Activated CD8-positive, alpha-beta memory T cell treated with anti-CD3 and anti-CD28 coated beads for 48 hours (primary cell): ENCODE results near the gene ZNF580.

Source experiments
- DNase-seq, 3 experiments: peaks; one replicate each; pipeline ENCODE4 v3.0.0-alpha.2; 2020; ENCODE audit warnings: low read depth in 2 of 3, low spot score in 2 of 3

Gene ZNF580

DNA sequence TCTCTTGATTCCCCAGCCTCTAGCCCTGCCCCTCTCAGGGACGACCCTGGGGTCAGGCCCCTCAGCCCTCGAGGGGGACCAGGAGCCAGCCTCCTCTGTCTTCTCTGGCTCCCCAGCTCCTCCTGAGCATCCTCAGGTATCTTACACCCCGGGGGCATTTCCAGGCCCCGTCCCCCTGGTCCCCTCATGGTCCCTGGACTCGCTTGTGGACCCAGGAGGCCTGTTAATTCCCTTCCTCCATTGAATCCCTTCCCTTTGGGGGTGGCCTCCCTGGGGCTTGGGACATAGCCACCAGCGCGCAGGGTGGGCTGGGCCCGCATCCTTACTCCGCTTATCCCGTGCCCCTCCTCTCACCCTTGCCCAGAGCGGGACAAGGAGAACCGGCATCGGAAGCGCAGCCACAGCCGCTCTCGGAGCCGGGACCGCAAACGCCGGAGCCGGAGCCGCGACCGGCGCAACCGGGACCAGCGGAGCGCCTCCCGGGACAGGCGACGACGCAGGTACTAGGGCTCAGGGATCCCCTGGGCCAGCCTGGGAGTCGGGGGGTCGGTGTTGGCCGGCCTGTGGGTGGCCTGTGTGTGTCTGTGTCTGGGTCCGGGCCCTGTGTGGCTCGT lies 18.2 kb downstream of the ZNF580 start:
- no peak for DNase-seq

GRCh38 chr19:55659822-55660221 lies 19.0 kb downstream of the ZNF580 start:
- no peak for DNase-seq

DNA sequence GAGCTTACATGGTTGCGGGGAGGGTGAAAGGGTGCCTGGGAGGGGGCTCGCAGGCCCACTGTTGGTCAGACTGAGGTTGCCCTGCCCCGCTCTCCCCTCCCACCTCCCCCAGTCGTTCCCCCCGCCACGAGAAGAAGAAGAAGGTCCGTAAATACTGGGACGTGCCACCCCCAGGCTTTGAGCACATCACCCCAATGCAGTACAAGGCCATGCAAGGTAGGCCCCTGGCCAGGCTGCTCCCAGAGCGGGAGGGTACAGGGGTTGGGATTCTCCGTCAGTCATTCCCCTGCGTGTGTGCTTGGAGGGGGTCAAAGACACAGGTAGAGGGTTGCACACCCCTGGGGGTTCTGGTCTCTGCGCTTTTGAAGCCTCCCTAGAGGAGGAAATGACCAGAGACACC lies 19.6 kb downstream of the ZNF580 start:
- no peak for DNase-seq

DNA sequence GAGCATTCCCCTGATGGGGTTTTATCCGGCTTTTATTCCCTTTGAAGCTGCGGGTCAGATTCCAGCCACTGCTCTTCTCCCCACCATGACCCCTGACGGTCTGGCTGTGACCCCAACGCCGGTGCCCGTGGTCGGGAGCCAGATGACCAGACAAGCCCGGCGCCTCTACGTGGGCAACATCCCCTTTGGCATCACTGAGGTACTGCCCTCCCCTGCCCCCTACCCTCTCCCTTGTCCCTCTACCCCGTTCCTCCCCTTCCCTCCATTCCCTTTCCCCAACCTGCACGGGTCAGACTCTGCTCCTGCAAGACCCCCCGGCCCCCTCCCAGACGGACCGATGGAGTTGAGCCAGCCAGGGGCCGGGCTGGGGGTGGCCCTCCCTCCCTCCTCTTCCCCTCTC lies 20.2 kb downstream of the ZNF580 start:
- DNase-seq: no peak

DNA sequence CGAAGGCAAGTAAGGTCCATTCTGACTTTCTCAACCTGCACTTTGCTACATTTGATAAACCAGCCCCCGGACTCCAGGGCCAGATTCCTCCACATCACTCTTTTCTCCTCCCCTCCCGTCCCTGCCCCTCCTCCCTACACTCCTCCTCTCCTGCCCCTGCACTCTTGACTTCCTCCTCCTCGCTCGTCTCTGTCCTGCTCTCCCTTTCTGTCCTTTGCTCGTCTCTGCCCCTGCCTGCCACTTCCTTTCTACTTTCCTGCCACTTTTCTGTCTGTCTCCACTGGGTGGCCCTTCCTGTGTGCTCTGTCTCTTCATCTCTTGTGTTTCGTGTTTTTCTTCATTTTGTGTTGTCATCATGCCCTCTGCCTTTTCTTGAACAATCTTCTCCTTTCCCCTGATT lies 21.0 kb downstream of the ZNF580 start:
- DNase-seq: no peak

- no peak for DNase-seq
These were observed 23.2 kb downstream of the ZNF580 start for GRCh38 chr19:55663846-55664536.

GRCh38 chr19:55666343-55667005 lies 25.7 kb downstream of the ZNF580 start:
- DNase-seq: no peak

DNA sequence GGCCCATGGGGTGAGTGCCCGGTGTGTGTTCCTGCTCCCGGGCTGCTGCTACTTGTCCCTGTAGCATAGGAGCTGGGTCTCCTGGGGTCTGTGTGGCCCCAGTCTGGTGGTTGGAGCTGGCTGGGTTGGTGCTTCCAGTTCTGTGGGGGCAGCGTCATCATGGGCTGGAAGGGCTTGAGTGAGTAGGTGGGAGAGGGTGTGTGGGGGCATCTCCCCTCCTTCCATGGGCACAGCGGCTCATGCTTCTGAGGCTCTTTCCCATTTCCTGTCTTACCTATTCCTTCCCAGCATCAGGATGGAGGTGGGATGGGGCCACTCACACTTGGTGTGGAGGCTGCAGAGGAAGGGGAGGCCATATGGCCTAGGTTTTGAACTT lies 26.2 kb downstream of the ZNF580 start:
- no peak for DNase-seq

DNA sequence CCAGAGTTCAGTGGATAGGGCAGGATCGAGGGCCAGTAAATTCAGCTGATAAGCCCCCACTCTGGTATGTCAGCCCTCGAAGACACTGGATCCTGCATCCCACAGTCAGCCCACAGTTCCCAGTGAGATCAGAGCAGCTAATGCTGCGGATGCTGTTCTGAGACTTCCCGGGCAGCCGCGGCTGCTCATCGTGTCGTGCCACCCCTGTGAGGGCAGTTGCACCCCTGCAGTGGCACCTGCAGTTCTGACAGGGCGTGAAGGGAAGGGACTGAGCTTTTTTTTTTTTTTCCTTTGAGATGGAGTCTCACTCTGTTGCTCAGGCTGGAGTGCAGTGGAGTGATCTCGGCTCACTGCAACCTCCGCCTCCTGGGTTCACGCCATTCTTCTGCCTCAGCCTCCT lies 26.7 kb downstream of the ZNF580 start:
- no peak for DNase-seq

DNA sequence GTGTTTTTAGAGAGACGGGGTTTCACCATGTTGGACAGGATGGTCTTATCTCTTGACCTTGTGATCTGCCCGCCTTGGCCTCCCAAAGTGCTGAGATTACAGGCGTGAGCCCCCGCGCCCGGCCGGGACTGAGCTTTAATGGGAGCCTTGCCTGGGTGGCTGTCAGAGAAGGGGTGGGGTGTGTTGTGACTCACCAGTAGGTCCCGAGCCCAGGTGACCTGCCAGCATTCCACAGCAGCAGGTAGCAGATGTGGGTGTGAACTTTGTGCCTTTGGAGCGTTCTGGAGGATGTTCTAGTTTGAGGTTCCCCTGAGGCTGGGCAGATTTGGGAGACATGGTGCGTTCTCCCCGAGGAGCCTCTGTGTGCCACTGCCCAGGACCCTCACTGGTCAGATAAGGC lies 27.2 kb downstream of the ZNF580 start:
- DNase-seq: no peak

GRCh38 chr19:55668603-55669348 lies 28.0 kb downstream of the ZNF580 start:
- DNase-seq: no peak

DNA sequence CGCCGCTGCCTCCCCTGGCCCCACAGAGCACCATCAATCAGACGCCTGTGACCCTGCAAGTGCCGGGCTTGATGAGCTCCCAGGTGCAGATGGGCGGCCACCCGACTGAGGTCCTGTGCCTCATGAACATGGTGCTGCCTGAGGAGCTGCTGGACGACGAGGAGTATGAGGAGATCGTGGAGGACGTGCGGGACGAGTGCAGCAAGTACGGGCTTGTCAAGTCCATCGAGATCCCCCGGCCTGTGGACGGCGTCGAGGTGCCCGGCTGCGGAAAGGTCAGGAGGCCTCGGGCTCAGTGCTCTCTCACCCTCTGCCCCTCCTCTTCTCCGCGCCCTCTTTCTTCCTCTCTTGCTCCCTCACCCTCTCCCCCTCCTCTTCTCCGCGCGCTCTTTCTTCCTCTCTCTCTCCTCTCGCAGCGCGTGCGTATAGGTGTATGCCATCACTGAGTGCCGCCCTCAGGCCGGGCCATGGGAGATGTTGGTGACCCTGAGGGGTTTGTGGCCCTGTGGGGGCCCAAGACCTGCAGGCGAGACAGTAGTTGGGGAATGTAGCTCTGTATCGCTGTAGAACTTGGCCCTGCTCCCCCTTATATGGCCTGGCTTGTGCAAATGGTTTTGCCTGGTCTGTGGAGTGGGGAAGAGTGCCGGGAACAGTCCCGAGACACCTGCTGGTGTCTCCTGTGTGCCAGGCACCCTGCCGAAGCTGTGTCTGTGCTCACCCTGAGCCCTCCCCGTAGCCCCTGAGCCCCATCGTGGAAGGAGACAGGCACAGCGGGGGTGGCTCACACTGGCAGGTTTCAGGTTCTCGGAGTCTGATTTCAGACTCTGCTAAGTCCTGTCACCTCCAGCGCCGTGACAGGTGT lies 28.8 kb downstream of the ZNF580 start:
- DNase-seq: no peak

- no peak for DNase-seq
These were observed 29.7 kb downstream of the ZNF580 start for GRCh38 chr19:55670280-55671053.

DNA sequence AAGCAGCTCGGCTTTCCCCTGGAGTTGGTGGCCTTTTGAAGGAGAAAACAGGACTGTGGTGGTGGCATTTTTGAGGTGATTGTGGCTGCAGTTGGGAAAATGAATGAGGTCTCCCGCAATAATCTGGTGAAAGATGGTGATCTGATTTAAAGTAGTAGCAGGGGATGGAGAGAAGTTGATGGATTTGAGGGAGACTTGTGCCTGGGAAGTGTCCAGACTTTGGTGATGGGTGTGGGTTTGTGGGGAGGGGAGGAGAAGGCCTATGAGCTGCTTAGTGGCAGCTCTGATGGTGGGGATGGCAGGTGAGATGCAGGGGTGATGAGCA lies 30.2 kb downstream of the ZNF580 start:
- no peak for DNase-seq

- DNase-seq: no peak
These were observed 31.6 kb downstream of the ZNF580 start for GRCh38 chr19:55672418-55672817.

GRCh38 chr19:55673465-55673864 lies 32.7 kb downstream of the ZNF580 start:
- no peak for DNase-seq

DNA sequence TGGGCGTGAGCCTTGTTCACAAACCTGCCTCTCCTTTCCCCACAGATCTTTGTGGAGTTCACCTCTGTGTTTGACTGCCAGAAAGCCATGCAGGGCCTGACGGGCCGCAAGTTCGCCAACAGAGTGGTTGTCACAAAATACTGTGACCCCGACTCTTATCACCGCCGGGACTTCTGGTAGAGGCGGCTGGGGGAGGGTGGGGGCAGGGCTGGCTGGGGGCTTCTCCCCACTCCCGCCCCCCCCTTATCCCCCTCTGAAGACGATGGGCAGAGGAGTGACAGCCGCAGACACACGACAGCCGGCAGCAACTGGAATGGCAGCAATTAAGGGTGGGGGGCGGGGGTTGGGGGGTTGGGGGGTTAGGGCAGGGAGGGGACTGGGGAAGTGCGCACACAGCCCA lies 33.1 kb downstream of the ZNF580 start:
- DNase-seq: no peak

- DNase-seq: no peak
These were observed 33.6 kb downstream of the ZNF580 start for GRCh38 chr19:55674459-55674840.

GRCh38 chr19:55674841-55675660 lies 34.2 kb downstream of the ZNF580 start, which contains the start of gene EPN1:
EPN1 (plus strand) TSS chr19:55675226; CDS start chr19:55678628, 3,402 bp downstream.
- DNase-seq: peak; percentile 93 to 97 (median 97)
